HG03457 (cell line): ENCODE data around the gene TLK2.
A peak's percentile ranks its signal among the peaks of the same experiment; 100 is the strongest.
"Not testable (repeated sequence)": the region's sequence is repeated elsewhere in the genome, so short reads cannot be mapped to it uniquely, and the experiment has no call there.

Source experiments
- ATAC-seq: cut with Tn5 transposase; IDR thresholded peaks from one replicate; pipeline ENCODE4 v1.9.1; 2021; ENCODE audit warnings: moderate number of reproducible peaks; ENCODE audit not compliant: unreplicated experiment

Gene TLK2

DNA sequence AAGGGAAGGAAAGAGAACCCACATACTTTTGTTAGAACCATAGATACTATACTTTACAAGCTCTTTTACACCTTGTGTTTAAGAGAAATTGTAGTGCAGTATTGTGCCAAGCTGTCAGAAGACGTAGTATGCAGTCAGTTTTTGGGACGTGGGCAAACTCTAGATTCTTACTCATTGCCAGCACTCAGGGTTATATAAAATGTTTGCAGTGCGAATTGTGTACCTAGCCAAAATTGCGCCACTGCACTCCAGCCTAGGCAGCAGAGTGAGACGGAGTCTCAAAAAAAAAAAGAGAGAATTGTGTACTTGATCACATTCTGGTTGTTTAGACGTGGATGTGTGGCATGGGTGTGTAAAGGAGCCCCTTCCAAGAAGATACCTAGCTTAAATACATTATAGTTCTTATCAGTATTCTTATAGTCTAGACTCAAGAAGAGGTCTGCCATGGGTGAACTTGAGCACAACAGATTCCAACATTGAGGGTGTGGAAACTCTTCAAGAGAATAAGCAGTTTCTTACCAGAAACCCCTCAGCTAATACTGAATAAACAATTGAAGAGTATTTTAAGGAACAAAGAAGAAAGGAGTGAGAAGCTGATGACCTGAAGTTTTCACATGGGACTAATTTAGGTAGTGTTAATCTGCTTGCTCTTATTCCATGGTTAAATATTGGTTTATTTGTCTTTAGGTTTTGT, 121.5 kb downstream of the TLK2 start:
- ATAC-seq: no peak

GRCh38 chr17:62600805-62601204, 122.2 kb downstream of the TLK2 start:
- ATAC-seq: no peak

- ATAC-seq: no peak
These were observed 122.8 kb downstream of the TLK2 start for GRCh38 chr17:62601471-62601870.

GRCh38 chr17:62603783-62604182, 125.2 kb downstream of the TLK2 start:
- ATAC-seq: not testable (repeated sequence)

- no peak for ATAC-seq
These were observed 127.0 kb downstream of the TLK2 start for GRCh38 chr17:62605588-62605987.

GRCh38 chr17:62611292-62611691, 132.7 kb downstream of the TLK2 start:
- peak; percentile 81 for ATAC-seq

DNA sequence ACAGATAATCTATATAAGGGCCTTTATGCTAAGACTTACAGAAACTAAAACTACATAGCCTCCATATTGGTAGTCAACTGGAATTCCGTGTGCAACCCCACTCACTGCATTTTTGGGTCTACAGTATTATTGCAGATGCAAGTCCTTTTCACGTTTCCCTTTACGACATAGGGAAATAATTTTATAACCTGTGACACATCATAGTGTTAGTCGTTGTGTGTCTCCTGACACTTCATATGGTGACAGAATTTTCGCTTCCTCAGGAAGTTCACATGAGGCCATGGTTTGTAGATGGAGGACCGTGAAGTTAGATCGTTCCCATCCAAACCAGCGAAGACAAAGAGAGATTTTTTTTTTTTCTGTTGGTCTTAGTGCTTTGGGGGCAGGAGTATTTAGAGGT, 133.1 kb downstream of the TLK2 start:
- no peak for ATAC-seq

- not testable (repeated sequence) for ATAC-seq
These were observed 133.7 kb downstream of the TLK2 start for GRCh38 chr17:62612289-62612688.

DNA sequence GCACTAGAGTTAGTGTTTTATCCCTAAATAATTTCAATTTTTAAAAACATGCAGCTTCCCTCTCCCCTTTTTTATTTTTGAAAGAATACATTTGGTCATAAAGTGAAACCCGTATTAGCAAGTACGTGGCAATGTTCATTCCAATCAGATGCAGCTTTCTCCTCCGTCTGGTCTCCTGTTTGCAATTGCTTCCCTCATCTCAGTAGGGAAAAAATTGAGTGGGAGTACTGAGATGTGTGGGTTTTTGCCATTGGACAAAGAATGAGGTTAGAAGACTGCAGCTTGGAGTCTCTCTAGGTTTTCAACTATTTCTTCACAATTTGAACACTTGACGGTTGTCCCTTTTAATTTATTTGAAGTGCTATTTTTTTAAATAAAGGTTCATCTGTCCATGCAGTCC, 134.5 kb downstream of the TLK2 start:
- not testable (repeated sequence) for ATAC-seq

GRCh38 chr17:62614142-62614541, 135.5 kb downstream of the TLK2 start:
- ATAC-seq: no peak

GRCh38 chr17:62615503-62615902, 136.9 kb downstream of the TLK2 start:
- no peak for ATAC-seq

DNA sequence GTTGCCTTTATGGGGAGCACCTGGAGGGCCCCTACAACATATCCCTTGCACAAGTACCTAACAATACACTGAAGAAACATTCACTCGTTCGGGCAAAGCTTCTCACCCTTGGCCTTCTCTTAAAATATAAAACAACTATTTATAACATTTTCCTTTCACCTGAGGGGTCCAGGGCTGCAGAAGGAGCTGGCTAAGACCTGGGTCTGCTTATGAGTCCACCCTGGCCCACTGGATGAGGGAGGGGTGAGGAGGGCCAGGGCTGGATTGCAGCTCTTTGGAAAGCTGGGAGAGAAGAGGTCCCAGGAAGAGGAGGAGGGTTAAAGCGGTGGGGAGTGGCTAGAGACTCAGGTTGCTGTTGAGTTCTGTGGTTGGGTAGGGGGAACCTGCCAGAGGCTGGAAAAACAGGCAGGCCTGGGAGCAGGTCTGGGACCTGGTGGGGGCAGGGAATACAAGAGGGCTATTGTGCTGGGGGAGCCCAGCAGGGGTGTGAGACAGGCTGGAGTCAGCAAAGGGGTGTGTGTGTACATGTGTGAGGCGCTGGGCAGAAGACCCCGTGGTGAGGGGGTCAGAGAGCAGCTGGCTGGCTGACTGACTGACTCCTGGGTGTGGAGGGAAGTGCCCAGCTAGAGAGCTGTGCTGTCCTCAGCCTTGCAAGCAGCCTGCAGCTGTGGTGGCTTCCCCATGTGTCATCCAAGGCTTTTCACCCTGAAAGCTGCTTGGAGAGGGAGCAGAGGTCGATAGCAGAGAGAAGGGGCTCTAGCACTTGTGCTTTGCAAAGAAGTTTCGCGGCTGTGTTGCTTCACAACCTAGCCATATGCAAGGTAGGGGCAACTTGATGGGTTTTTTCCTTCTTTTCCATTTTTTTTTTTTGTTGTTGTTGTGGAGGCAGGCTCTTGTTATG, 138.6 kb downstream of the TLK2 start:
- no peak for ATAC-seq

DNA sequence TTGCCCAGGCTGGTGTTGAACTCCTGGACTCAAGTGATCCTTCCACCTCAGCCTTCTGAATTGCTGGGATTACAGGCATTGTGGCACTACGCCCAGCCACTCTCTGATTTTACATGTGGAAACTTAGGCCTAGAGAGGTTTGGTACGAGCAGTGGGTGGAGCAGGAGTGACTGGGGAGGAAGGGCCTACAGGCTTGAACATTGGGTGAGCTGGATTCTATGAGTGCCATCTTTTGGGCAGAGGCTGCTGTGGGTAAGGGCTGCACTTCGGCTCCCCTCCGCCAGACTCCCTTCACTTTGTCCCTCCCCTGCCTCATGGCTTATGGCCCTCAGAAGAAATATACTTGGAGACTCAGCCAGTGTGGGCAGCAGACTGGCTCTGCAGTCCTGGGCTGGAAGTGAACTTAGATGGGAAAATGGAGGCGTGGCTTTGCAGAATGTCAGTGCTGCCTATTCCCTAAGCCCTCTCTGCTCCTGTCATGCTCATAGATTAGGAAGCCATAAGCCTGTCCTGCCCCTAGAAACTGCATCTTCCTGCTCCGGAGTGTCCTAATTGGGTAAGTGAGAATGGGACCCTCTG, 139.4 kb downstream of the TLK2 start:
- ATAC-seq: no peak

DNA sequence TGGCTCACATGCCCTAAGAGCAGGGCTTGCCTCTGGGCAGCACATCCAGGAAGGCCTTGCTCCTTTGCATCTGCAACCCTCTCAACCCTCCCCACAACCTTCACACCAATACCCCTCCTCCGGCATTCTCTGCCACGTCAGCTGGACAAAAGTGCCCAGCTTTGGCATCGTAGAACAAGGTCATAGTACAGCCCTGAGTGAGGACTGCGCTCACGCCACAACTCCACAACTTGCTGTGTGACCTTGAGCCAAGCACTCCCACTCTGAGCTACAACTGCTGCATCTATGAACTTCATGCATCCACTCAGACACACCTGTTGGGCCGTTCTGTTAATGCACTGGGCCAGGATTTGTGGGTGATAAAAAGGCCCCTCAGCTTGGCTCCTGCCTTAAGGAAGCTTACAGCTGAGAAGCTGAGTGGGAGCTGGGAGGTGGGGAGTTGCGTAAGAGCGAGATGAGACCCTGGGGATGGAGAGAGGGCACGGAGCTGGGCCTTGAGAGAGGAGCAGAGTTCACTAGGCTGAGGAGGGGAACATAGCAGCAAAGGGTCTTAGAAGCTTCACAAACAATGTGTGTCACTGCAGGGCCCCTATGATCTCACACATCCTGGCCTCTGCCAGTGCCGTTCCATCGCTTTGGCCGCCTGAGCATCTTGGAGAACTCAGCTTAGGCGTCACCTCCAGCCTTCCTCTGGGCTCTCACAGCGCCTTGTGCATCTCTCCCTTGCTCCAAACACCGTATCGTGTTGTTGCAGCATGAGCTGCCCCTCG, 140.2 kb downstream of the TLK2 start:
- no peak for ATAC-seq

DNA sequence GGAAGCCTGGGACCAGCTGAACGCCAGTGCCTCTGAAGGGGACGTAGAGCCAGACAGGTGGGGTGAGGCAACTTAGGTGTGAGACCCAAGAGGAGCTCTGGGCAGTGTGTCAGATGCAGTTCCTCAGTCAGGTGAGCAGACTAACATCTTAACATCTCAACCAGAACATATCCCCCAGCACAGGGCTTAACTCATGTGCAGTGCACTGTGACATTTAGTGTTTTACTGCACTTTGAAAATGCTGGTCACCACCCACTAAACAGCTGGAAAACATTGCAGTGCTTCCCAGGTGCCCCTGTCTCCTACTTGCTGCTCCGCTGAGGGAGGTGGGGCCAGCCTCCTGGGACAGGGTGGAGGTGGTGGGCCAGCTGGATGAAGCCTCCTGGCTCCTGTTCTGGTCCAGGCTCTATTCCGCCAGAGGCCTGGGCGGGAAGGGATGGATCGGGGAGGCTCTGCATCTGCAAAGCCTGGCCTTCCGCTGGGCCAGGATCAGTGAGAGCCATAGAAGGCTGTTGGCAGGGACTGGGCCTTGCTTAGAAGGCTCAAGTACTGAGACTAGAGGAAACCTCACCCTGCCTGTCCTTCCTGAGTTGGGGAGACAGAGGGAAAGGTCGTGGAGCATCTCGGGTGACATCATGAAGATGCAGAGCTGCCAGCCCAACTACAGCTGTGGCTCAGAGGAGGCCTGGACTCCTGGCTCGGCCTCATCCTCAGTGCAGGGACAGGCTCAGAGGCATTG, 141.0 kb downstream of the TLK2 start:
- ATAC-seq: no peak

DNA sequence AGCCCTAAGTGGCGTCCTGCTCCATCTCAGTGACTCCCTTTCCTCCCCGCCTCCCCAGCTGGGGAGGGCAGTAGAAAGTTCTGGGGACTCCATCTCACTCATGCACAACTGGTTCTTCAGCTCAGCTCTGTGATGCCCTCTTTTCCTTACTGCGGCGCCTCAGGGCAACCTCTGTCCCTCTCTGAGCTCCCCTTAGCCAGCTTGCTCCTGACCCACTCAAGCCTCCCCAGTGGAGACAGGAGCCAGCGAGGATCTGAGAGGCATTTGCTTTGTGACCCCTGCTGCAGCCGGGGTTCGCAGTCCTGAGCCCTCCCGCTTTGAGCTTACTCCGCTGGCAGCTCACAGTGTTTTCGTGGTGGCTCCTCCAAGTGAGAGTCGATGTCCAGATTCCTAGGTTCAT, 142.6 kb downstream of the TLK2 start:
- no peak for ATAC-seq

- ATAC-seq: no peak
These were observed 146.7 kb downstream of the TLK2 start for GRCh38 chr17:62625184-62625869.

DNA sequence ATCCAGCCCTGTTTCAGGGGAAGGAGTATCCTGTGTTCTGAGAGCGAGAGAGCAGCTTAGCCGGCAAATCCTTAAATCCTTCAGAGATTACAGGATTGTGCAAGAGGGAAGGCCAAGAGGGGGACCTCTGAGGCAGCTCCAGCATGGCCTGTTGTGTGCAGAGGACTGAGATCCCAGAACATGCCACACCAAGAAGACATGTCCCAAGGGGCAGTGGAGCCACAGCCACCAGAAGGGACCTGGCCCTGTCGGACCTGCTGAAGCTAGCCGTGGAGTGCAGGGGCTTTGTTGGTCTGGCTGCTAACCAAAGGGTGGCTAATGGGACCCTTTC, 147.2 kb downstream of the TLK2 start:
- no peak for ATAC-seq

DNA sequence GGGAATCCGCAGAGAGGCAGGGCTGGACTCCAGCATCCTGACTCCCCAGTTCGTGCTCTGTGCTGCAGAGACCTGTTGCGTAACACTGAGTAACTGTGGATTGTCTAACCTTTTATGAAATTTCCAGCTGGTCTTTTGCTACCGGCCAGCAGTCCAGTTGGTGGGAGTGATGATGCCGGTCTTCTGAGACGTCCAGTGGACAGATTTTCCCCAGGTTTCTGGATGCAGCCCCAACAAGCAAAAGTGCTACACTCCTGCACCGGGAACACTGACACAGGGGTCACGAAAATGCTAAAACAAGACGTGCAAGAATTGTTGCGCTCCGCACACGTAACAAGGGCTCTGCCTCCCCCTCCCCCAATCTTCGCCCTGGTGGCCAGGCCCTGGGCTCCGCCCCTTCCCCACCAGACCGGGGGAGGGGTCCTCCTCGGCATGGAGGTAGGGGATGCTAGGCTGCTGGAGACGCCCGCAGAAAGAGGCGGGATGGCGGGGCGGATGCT, 148.1 kb downstream of the TLK2 start:
- no peak for ATAC-seq
